GM12878 (cell line): Measurements from ENCODE around the gene PNMA1.

Source experiments
- EZH2 ChIP-seq: IDR thresholded peaks from 2 replicates; pipeline ENCODE4 v1.6.1; 2012; ENCODE audit warnings: low read depth, mild to moderate bottlenecking, control low read depth, inconsistent platforms, low read length, borderline replicate concordance; ENCODE audit not compliant: control insufficient read depth
- MTA3 ChIP-seq: IDR thresholded peaks from 2 replicates; pipeline ENCODE4 v1.6.1; 2012; ENCODE audit warnings: low read length, inconsistent platforms, borderline replicate concordance
- TF ChIP-seq, protein P1 (sequence below), 3 experiments: IDR thresholded peaks in 2 of 3; conservative IDR thresholded peaks in 1 of 3; 2 replicates each; pipeline ENCODE4 v1.5.1; 2011; ENCODE audit warnings: low read depth in 3 of 3, low read length in 3 of 3, mild to moderate bottlenecking in 3 of 3, control low read depth in 2 of 3, moderate library complexity in 2 of 3, inconsistent platforms in 1 of 3, mixed read lengths in 1 of 3; ENCODE audit not compliant: control insufficient read depth in 2 of 3, insufficient read depth in 1 of 3; ENCODE audit errors: extremely low read depth in 1 of 3
- TF ChIP-seq, protein P2 (sequence below): IDR thresholded peaks from 2 replicates; pipeline ENCODE4 v1.6.1; 2011; ENCODE audit warnings: low read depth, mild to moderate bottlenecking, low read length, moderate library complexity, borderline replicate concordance; ENCODE audit errors: extremely low read depth

- TF ChIP-seq MTA3 = no peak
- TF ChIP-seq, protein P1, sequence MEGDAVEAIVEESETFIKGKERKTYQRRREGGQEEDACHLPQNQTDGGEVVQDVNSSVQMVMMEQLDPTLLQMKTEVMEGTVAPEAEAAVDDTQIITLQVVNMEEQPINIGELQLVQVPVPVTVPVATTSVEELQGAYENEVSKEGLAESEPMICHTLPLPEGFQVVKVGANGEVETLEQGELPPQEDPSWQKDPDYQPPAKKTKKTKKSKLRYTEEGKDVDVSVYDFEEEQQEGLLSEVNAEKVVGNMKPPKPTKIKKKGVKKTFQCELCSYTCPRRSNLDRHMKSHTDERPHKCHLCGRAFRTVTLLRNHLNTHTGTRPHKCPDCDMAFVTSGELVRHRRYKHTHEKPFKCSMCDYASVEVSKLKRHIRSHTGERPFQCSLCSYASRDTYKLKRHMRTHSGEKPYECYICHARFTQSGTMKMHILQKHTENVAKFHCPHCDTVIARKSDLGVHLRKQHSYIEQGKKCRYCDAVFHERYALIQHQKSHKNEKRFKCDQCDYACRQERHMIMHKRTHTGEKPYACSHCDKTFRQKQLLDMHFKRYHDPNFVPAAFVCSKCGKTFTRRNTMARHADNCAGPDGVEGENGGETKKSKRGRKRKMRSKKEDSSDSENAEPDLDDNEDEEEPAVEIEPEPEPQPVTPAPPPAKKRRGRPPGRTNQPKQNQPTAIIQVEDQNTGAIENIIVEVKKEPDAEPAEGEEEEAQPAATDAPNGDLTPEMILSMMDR (IDR thresholded peaks at IDR 0.05 in 2 of 3, conservative IDR thresholded peaks at IDR 0.05 in 1 of 3; ENCODE audit: control insufficient read depth in 2 of 3, extremely low read depth in 1 of 3, insufficient read depth in 1 of 3, low read depth in 3 of 3, low read length in 3 of 3) = no peak
- TF ChIP-seq, protein P2, sequence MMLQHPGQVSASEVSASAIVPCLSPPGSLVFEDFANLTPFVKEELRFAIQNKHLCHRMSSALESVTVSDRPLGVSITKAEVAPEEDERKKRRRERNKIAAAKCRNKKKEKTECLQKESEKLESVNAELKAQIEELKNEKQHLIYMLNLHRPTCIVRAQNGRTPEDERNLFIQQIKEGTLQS = no peak
- TF ChIP-seq EZH2 = no peak
Observed at GRCh38 chr14:73717266-73717665, 3.1 kb upstream of the PNMA1 start.
